HepG2 (cell line): ENCODE measurements around the gene SEPHS2. TPM values are rescaled to one million over a fixed set of nuclear protein-coding genes. Genes with fewer than 3 reads are reported as not detected.
A peak's percentile ranks its signal among the peaks of the same experiment; 100 is the strongest.

Experiments used
- ARHGAP35 ChIP-seq: sonication (generic); formaldehyde crosslinking; IDR thresholded peaks from 2 replicates; pipeline ENCODE4 v1.9.0; 2022; ENCODE audit warnings: mild to moderate bottlenecking, inconsistent platforms, moderate library complexity, missing genetic modification reagents, borderline replicate concordance
- BCLAF1 ChIP-seq: fragments of 450-650 bp; IDR thresholded peaks from 2 replicates; pipeline ENCODE4 v1.6.1; 2017; ENCODE audit warnings: mild to moderate bottlenecking
- FLYWCH1 ChIP-seq: sonication (generic); formaldehyde crosslinking; IDR thresholded peaks from 2 replicates; pipeline ENCODE4 v1.8.1; 2023; ENCODE audit warnings: mild to moderate bottlenecking, missing genetic modification reagents
- FOXA3 ChIP-seq: IDR thresholded peaks from 2 replicates; pipeline ENCODE4 v1.6.1; 2016; ENCODE audit warnings: missing genetic modification reagents, missing compliant biosample characterization
- MAFG ChIP-seq: sonication (generic); formaldehyde crosslinking; IDR thresholded peaks from 2 replicates; pipeline ENCODE4 v1.5.1; 2020; ENCODE audit warnings: mild to moderate bottlenecking, missing genetic modification reagents
- MXD1 ChIP-seq: sonication (generic); formaldehyde crosslinking; IDR thresholded peaks from 2 replicates; pipeline ENCODE4 v1.4.0; 2020; ENCODE audit warnings: mild to moderate bottlenecking, missing genetic modification reagents
- NR2F6 ChIP-seq, 2 experiments: IDR thresholded peaks; 2 replicates each; pipeline ENCODE4 v1.6.1; 2016; ENCODE audit warnings: antibody characterized with exemption in 1 of 2, mild to moderate bottlenecking in 1 of 2
- POLR2A ChIP-seq, 2 experiments: IDR thresholded peaks; 2 replicates each; pipeline ENCODE4 v1.6.1; 2011; ENCODE audit warnings: low read depth in 2 of 2, low read length in 2 of 2, mild to moderate bottlenecking in 1 of 2, moderate library complexity in 1 of 2; ENCODE audit not compliant: insufficient read depth in 1 of 2
- SP4 ChIP-seq: sonication (generic); formaldehyde crosslinking; IDR thresholded peaks from 2 replicates; pipeline ENCODE4 v1.8.1; 2023; ENCODE audit warnings: mild to moderate bottlenecking, missing genetic modification reagents
- SRSF1 ChIP-seq: fragments of 200-400 bp; formaldehyde crosslinking; optimal IDR thresholded peaks from 2 replicates; pipeline ENCODE3; 2017; ENCODE audit warnings: mild to moderate bottlenecking, low read depth, low read length, moderate library complexity
- ZBTB25 ChIP-seq: IDR thresholded peaks from 2 replicates; pipeline ENCODE4 v1.6.1; 2018; ENCODE audit warnings: missing genetic modification reagents
- ZIK1 ChIP-seq: sonication (generic); formaldehyde crosslinking; IDR thresholded peaks from 2 replicates; pipeline ENCODE4 v1.5.0; 2020; ENCODE audit warnings: mild to moderate bottlenecking, low read depth, missing genetic modification reagents, borderline replicate concordance
- ZNF17 ChIP-seq: sonication (generic); formaldehyde crosslinking; IDR thresholded peaks from 2 replicates; pipeline ENCODE4 v1.5.0; 2020; ENCODE audit warnings: mild to moderate bottlenecking, missing genetic modification reagents
- ZNF20 ChIP-seq: sonication (generic); formaldehyde crosslinking; IDR thresholded peaks from 2 replicates; pipeline ENCODE4 v1.4.0; 2020; ENCODE audit warnings: mild to moderate bottlenecking, moderate library complexity, missing genetic modification reagents
- ZNF224 ChIP-seq: sonication (generic); formaldehyde crosslinking; IDR thresholded peaks from 2 replicates; pipeline ENCODE4 v1.5.0; 2020; ENCODE audit warnings: mild to moderate bottlenecking, missing genetic modification reagents
- ZNF343 ChIP-seq: sonication (generic); formaldehyde crosslinking; IDR thresholded peaks from 2 replicates; pipeline ENCODE4 v1.4.0; 2020; ENCODE audit warnings: mild to moderate bottlenecking, missing genetic modification reagents
- ZNF367 ChIP-seq: sonication (generic); formaldehyde crosslinking; IDR thresholded peaks from 2 replicates; pipeline ENCODE4 v1.4.0; 2020; ENCODE audit warnings: missing genetic modification reagents, borderline replicate concordance
- ZNF776 ChIP-seq: sonication (generic); formaldehyde crosslinking; IDR thresholded peaks from 2 replicates; pipeline ENCODE4 v1.4.0; 2020; ENCODE audit warnings: mild to moderate bottlenecking, missing genetic modification reagents
- ZSCAN29 ChIP-seq: sonication (generic); formaldehyde crosslinking; conservative IDR thresholded peaks from 2 replicates; pipeline ENCODE4 v1.4.0; 2020; ENCODE audit warnings: mild to moderate bottlenecking, missing genetic modification reagents
- ZUFSP ChIP-seq: sonication (generic); formaldehyde crosslinking; IDR thresholded peaks from 2 replicates; pipeline ENCODE4 v1.9.0; 2021; ENCODE audit warnings: missing genetic modification reagents, mild to moderate bottlenecking, borderline replicate concordance
- ZXDC ChIP-seq: sonication (generic); formaldehyde crosslinking; IDR thresholded peaks from 2 replicates; pipeline ENCODE4 v1.5.0; 2020; ENCODE audit warnings: mild to moderate bottlenecking, missing genetic modification reagents
- polyA plus RNA-seq, 8 experiments: library from polyadenylated mRNA; depleted of rRNA in 3 of 8; stranded (reverse) in 7 of 8; unstranded in 1 of 8; fragments of >200 nt; fragmentation: Illumina TruSeq in 4 of 8; extraction: Trizol in 4 of 8; gene quantifications; 2 replicates each; pipeline versions ENCODE4 v1.2.1 to v1.2.3, GENCODE V29; 2011 to 2016; ENCODE audit warnings: low read depth in 4 of 8, missing spikeins in 1 of 8, mixed read lengths in 1 of 8; ENCODE audit not compliant: insufficient read depth in 1 of 8
- total RNA-seq, 5 experiments: library from RNA; depleted of rRNA; stranded (reverse); fragments of >200 nt; fragmentation: Illumina TruSeq; extraction: Trizol; gene quantifications; 2 replicates each; pipeline ENCODE4 v1.2.3, GENCODE V29; 2016; ENCODE audit warnings: low read depth in 1 of 5

SEPHS2 gene
- total and polyA plus RNA-seq, 2 of the 13 experiments (the other 11 are each of a cell fraction or from before 2014, with no cell fraction given), result 20.7 to 127 TPM

GRCh38 chr16:30488764-30489605, 43.3 kb upstream of the SEPHS2 start (continued):
- TF ChIP-seq ZIK1 (CRISPR knock-in tag) (no peak), ZNF776 (CRISPR knock-in tag) (no peak), ZUFSP (no peak), ARHGAP35 (CRISPR knock-in tag) (0 out of 2 replicates have a peak, but pooled peaks have one; percentile 41), BCLAF1 (no peak), ZNF343 (CRISPR knock-in tag) (no peak), SP4 (CRISPR knock-in tag) (peak; percentile 57; the same call in 1 of the 2 replicates), SRSF1 (peak; percentile 36), MAFG (CRISPR knock-in tag) (no peak), FOXA3 (peak; percentile 86), ZNF20 (CRISPR knock-in tag) (no peak), NR2F6 (IDR thresholded peaks at IDR 0.05) (peak; percentile 51), NR2F6 (CRISPR knock-in tag; IDR thresholded peaks at IDR 0.05) (peak; percentile 62), ZNF367 (CRISPR knock-in tag) (no peak), FLYWCH1 (no peak), ZSCAN29 (CRISPR knock-in tag) (0 out of 2 replicates have a peak, but pooled peaks have one; percentile 56), POLR2A (IDR thresholded peaks at IDR 0.05; ENCODE audit: insufficient read depth in 1 of 2, low read depth in 2 of 2, low read length in 2 of 2) (no peak), ZNF17 (no peak), ZBTB25 (no peak), ZXDC (no peak), MXD1 (CRISPR knock-in tag) (no peak), ZNF224 (no peak)
